Nephron progenitor cell (in vitro differentiated cells): Measurements from ENCODE around the gene ALS2.

Source experiments
- DNase-seq: peaks from one replicate; pipeline ENCODE4 v3.0.0; 2021
- H3K27ac Mint-ChIP-seq: 2 replicates; pipeline ENCODE4 v1.8.0; 2021; ENCODE audit warnings: mild to moderate bottlenecking, moderate library complexity, mixed read lengths
- H3K27me3 Mint-ChIP-seq: 2 replicates; pipeline ENCODE4 v1.8.0; 2021; ENCODE audit warnings: mild to moderate bottlenecking, low read depth, mixed read lengths; ENCODE audit not compliant: poor library complexity
- H3K36me3 Mint-ChIP-seq: 2 replicates; pipeline ENCODE4 v1.8.0; 2021; ENCODE audit warnings: low read depth, mixed read lengths
- H3K4me1 Mint-ChIP-seq: 2 replicates; pipeline ENCODE4 v1.8.0; 2021; ENCODE audit warnings: mixed read lengths
- H3K4me3 Mint-ChIP-seq: 2 replicates; pipeline ENCODE4 v1.8.0; 2021; ENCODE audit warnings: mild to moderate bottlenecking, moderate library complexity, mixed read lengths
- H3K9me3 Mint-ChIP-seq: 2 replicates; pipeline ENCODE4 v1.8.0; 2021; ENCODE audit warnings: mild to moderate bottlenecking, moderate library complexity, mixed read lengths
- CTCF ChIP-seq: fragments of 200-600 bp; sonication (generic); IDR thresholded peaks from 2 replicates; pipeline ENCODE4 v1.5.0; 2021; ENCODE audit warnings: antibody characterized with exemption

The ALS2 gene

GRCh38 chr2:201656102-201656501 is 124.6 kb downstream of the ALS2 start:
- no peak for TF ChIP-seq CTCF
- no peak for DNase-seq
- Mint-ChIP-seq H3K4me3 (no peak overlapping the region), H3K36me3 (no peaks in the 10 kb centered on the region), H3K27ac (no peak overlapping the region), H3K9me3 (no peaks in the 10 kb centered on the region), H3K4me1 (peaks cover 10% of the 10 kb centered on the region), H3K27me3 (peaks cover 22% of the 10 kb centered on the region)

GRCh38 chr2:201654616-201655384 is 125.9 kb downstream of the ALS2 start:
- TF ChIP-seq CTCF: no peak
- no peak for DNase-seq
- H3K27me3 Mint-ChIP-seq: peaks cover 29% of the 10 kb centered on the region
- H3K4me3 Mint-ChIP-seq: no peak overlapping the region
- peaks cover 10% of the 10 kb centered on the region for H3K4me1 Mint-ChIP-seq
- H3K9me3 Mint-ChIP-seq: no peaks in the 10 kb centered on the region
- no peak overlapping the region for H3K27ac Mint-ChIP-seq
- no peaks in the 10 kb centered on the region for H3K36me3 Mint-ChIP-seq

GRCh38 chr2:201653221-201653620 is 127.5 kb downstream of the ALS2 start:
- no peak for TF ChIP-seq CTCF
- Mint-ChIP-seq H3K27me3 (peaks cover 33% of the 10 kb centered on the region), H3K4me3 (no peak overlapping the region), H3K9me3 (no peaks in the 10 kb centered on the region), H3K4me1 (peaks cover 10% of the 10 kb centered on the region), H3K27ac (no peak overlapping the region), H3K36me3 (no peaks in the 10 kb centered on the region)
- DNase-seq: no peak
